NCI-H774 (cell line): Measurements from ENCODE around the gene C9.
"Not testable (repeated sequence)": the region's sequence is repeated elsewhere in the genome, so short reads cannot be mapped to it uniquely, and the experiment has no call there.

Source experiments
- DNase-seq: peaks from one replicate; lab custom pipeline; 2025; lab: John Stamatoyannopoulos, UW

Gene C9

DNA sequence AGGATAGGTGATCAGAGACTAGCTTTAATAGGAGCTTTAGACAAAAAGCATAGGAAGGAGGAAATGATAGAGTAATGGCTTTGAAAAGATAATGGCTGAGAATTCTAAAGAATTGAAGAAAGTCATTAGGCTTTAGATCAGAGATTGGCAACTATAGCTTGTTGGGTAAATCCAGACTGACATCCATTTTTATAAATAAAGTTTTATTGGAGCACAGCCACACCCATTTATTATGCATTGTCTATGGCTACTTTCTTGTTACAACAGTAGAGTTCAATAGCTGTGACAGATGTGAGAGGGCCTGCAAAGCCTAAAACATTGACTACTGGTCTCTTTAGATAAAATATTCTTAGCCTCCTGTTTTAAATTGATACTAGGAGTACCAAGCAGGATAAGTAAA is 104.2 kb downstream of the C9 start:
- no peak for DNase-seq

DNA sequence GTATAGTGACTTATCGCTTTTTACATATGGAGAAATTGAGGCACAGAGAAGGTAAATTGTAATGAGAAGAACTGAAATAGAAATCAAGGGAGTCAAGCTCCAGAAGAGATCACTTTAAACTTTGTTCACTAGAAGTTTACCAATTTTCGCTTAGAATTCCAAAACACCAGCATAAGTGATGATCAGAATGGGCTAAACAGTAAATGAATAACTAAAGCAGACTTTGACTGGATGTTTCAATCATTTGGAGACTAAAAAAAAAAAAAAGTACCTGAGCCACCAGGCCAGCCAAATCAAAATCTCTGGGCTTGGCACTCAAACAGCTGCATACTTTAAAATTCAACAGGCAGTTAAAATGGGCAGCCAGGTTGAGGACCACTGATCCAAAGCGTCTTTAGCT is 106.7 kb downstream of the C9 start:
- no peak for DNase-seq

GRCh38 chr5:39256477-39257235 is 107.6 kb downstream of the C9 start:
- DNase-seq, result no peak

GRCh38 chr5:39255406-39255805 is 108.9 kb downstream of the C9 start:
- DNase-seq, result no peak

GRCh38 chr5:39254671-39255070 is 109.6 kb downstream of the C9 start:
- no peak for DNase-seq

GRCh38 chr5:39253196-39253595 is 111.1 kb downstream of the C9 start:
- no peak for DNase-seq

DNA sequence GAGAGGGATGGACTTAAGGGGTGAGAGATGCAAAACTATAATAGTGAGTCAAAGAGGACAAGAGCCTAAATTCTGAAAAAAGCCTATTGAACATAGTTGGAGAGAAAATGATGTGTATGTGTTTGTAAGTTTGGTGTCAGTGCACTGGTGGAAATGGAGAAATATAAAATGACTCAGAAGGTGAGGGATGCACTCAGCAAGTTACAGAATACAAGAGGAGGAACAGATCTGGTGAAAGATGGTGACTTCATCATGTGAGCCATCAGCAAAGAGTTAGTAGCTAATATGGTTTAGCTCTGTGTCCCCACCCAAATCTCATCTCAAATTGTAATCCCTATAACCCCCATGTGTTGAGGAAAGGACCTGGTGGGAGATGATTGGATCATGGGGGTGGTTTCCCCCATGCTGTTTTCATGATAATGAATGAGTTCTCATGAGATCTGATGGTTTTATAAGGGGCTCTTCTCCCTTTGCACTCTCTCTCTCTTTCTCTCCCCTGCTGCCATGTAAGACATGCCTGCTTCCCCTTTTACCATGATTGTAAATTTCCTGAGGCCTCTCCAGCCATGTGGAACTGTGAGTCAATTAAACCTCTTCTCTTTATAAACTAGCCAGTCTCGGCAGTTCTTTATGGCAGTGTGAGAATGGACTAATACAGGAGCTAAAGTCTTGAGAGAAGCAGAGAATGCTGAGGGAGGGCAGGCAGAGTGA is 114.6 kb downstream of the C9 start:
- no peak for DNase-seq

DNA sequence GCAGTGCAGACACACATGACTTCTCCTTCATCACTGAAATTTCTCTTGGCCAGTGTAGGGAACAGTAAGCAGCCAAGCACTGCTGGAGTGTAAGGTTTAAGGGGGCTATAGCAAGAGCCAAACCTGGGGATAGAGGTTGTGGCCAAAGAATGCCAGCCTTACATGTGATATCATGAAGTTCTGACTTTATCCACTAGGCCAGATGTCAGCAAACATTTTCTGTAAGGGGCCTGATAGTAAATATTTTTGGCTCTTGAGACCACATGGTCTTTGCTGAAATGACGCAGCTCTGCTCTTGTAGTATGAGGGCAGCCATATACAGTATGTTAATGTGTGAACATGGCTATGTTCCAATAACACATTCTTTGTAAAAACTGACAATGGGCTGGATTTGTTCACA is 115.2 kb downstream of the C9 start:
- no peak for DNase-seq

GRCh38 chr5:39240750-39241149 is 123.5 kb downstream of the C9 start:
- DNase-seq, result no peak

DNA sequence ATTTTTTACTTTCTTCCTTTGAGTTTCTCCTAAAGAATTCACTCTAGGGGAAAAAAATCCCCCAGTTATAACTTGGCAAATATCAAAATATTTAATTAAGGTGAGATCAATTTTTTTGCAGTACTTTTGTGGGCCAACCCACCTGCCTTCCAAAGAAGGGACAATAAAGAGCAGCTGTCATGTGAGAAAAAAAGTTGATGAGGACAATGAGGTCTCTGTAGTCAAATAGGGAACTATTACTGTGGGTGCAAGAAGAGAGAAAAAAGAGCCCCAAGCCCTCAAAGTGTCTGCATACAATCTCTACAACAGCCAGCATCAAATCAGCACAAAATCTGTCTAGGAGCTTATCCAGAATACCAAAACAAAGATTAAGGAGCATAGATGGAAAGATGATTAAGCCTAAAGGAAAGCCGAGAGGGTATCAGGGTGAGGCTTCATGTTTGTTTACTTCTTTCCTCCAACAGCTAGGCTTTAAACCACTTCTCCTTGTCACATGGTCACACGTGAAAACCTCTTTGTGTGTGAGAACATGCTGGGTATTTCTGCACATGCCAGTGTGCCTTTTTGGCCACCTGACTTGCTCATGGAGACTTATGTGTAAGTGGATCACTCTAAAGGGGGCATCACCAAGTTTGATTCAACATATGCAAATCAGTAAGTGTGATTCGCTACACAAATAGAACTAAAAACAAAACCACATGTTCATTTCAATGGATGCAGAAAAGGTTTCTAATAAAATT is 125.8 kb downstream of the C9 start:
- no peak for DNase-seq

GRCh38 chr5:39236718-39237117 is 127.6 kb downstream of the C9 start:
- no peak for DNase-seq

- DNase-seq, result no peak
These were observed 128.6 kb downstream of the C9 start for GRCh38 chr5:39235648-39236047.

- not testable (repeated sequence) for DNase-seq
These were observed 129.8 kb downstream of the C9 start for GRCh38 chr5:39234494-39234893.
